Measurements from ENCODE around the gene ISYNA1.

Gene ISYNA1

GRCh38 chr19:18433015-18433691 is 4.8 kb downstream of the ISYNA1 start:
- DNase-seq = no peak
- H3K36me3 ChIP-seq (replicated peaks) = peaks cover 16% of the 10 kb centered on the region
- in situ Hi-C loops (cut with HindIII; ENCODE audit: low pct_ligation_motif_present, low sequenced_read_pairs) = no loop called here
- no peaks in the 10 kb centered on the region for H3K27me3 ChIP-seq (replicated peaks)
- TF ChIP-seq, protein P1, sequence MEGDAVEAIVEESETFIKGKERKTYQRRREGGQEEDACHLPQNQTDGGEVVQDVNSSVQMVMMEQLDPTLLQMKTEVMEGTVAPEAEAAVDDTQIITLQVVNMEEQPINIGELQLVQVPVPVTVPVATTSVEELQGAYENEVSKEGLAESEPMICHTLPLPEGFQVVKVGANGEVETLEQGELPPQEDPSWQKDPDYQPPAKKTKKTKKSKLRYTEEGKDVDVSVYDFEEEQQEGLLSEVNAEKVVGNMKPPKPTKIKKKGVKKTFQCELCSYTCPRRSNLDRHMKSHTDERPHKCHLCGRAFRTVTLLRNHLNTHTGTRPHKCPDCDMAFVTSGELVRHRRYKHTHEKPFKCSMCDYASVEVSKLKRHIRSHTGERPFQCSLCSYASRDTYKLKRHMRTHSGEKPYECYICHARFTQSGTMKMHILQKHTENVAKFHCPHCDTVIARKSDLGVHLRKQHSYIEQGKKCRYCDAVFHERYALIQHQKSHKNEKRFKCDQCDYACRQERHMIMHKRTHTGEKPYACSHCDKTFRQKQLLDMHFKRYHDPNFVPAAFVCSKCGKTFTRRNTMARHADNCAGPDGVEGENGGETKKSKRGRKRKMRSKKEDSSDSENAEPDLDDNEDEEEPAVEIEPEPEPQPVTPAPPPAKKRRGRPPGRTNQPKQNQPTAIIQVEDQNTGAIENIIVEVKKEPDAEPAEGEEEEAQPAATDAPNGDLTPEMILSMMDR (IDR thresholded peaks at IDR 0.05; ENCODE audit: low read depth, low read length, missing control alignments) = no peak
- H3K4me3 ChIP-seq (ENCODE audit: low read depth, low read length) = peak overlapping the region; percentile 58
- H3K27ac ChIP-seq = no peak overlapping the region

GRCh38 chr19:18432275-18433014 is 5.5 kb downstream of the ISYNA1 start:
- no peak overlapping the region for H3K27ac ChIP-seq
- H3K36me3 ChIP-seq (replicated peaks) = peaks cover 18% of the 10 kb centered on the region
- TF ChIP-seq, protein P1 (IDR thresholded peaks at IDR 0.05; ENCODE audit: low read depth, low read length, missing control alignments) = no peak
- no peaks in the 10 kb centered on the region for H3K27me3 ChIP-seq (replicated peaks)
- in situ Hi-C loops (cut with HindIII; ENCODE audit: low pct_ligation_motif_present, low sequenced_read_pairs) = no loop called here
- DNase-seq = no peak
- H3K4me3 ChIP-seq (ENCODE audit: low read depth, low read length) = peak overlapping the region; percentile 58

- H3K36me3 ChIP-seq (replicated peaks) = peaks cover 19% of the 10 kb centered on the region
- H3K27ac ChIP-seq = no peak overlapping the region
- H3K4me3 ChIP-seq (ENCODE audit: low read depth, low read length) = no peak overlapping the region
- TF ChIP-seq, protein P1 (IDR thresholded peaks at IDR 0.05; ENCODE audit: low read depth, low read length, missing control alignments) = no peak
- H3K27me3 ChIP-seq (replicated peaks) = no peaks in the 10 kb centered on the region
- no peak for DNase-seq
- in situ Hi-C loops (cut with HindIII; ENCODE audit: low pct_ligation_motif_present, low sequenced_read_pairs) = no loop called here
These were observed 6.4 kb downstream of the ISYNA1 start for GRCh38 chr19:18431351-18432197.

GRCh38 chr19:18430417-18431144 is 7.4 kb downstream of the ISYNA1 start:
- TF ChIP-seq, protein P1 (IDR thresholded peaks at IDR 0.05; ENCODE audit: low read depth, low read length, missing control alignments) = no peak
- H3K36me3 ChIP-seq (replicated peaks) = peaks cover 10% of the 10 kb centered on the region
- in situ Hi-C loops (cut with HindIII; ENCODE audit: low pct_ligation_motif_present, low sequenced_read_pairs) = no loop called here
- H3K4me3 ChIP-seq (ENCODE audit: low read depth, low read length) = no peak overlapping the region
- no peaks in the 10 kb centered on the region for H3K27me3 ChIP-seq (replicated peaks)
- no peak for DNase-seq
- no peak overlapping the region for H3K27ac ChIP-seq

GRCh38 chr19:18429717-18430416 is 8.1 kb downstream of the ISYNA1 start:
- Histone ChIP-seq H3K36me3 (replicated peaks) (peaks cover 3% of the 10 kb centered on the region), H3K27me3 (replicated peaks) (no peaks in the 10 kb centered on the region), H3K4me3 (ENCODE audit: low read depth, low read length) (peak overlapping the region; percentile 41), H3K27ac (peak overlapping the region; percentile 87)
- DNase-seq = no peak
- TF ChIP-seq, protein P1 (IDR thresholded peaks at IDR 0.05; ENCODE audit: low read depth, low read length, missing control alignments) = no peak
- in situ Hi-C loops (cut with HindIII; ENCODE audit: low pct_ligation_motif_present, low sequenced_read_pairs) = no loop called here

All from brain microvascular endothelial cell (primary cell).